MM.1S (cell line): ENCODE measurements around the gene GRB10.

Source experiments
- EZH2 ChIP-seq: fragments of 300-600 bp; sonication (generic); optimal IDR thresholded peaks from 2 replicates; pipeline ENCODE3; 2017; ENCODE audit warnings: low read depth, mild to moderate bottlenecking, antibody characterized with exemption, low read length, mixed read lengths
- EZH2phosphoT487 ChIP-seq: fragments of 300-600 bp; sonication (generic); IDR thresholded peaks from 2 replicates; pipeline ENCODE4 v1.6.1; 2018; ENCODE audit warnings: antibody characterized with exemption, low read length
- TF ChIP-seq, protein P1 (sequence below): fragments of 300-600 bp; sonication (generic); IDR thresholded peaks from 2 replicates; pipeline ENCODE4 v1.5.1; 2016; ENCODE audit warnings: antibody characterized with exemption, low read length, mixed read lengths

GRCh38 chr7:50674896-50675835 lies 107.5 kb downstream of the GRB10 start:
- TF ChIP-seq, protein P1, sequence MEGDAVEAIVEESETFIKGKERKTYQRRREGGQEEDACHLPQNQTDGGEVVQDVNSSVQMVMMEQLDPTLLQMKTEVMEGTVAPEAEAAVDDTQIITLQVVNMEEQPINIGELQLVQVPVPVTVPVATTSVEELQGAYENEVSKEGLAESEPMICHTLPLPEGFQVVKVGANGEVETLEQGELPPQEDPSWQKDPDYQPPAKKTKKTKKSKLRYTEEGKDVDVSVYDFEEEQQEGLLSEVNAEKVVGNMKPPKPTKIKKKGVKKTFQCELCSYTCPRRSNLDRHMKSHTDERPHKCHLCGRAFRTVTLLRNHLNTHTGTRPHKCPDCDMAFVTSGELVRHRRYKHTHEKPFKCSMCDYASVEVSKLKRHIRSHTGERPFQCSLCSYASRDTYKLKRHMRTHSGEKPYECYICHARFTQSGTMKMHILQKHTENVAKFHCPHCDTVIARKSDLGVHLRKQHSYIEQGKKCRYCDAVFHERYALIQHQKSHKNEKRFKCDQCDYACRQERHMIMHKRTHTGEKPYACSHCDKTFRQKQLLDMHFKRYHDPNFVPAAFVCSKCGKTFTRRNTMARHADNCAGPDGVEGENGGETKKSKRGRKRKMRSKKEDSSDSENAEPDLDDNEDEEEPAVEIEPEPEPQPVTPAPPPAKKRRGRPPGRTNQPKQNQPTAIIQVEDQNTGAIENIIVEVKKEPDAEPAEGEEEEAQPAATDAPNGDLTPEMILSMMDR = no peak
- TF ChIP-seq EZH2 = no peak
- TF ChIP-seq EZH2phosphoT487 = no peak
